Liver (tissue), 9 donors: ENCODE data around the gene CRTC2. TPM values are rescaled to one million over a fixed set of nuclear protein-coding genes. Genes with fewer than 3 reads are reported as not detected.

ENCODE experiments used
- DNase-seq: peaks from one replicate; pipeline ENCODE4 v3.0.0-alpha.2; 2017; ENCODE audit warnings: low spot score
- H3K27ac ChIP-seq, 2 donors: one replicate each; pipeline ENCODE4 v1.7.0; 2013; ENCODE audit warnings: inconsistent platforms in 2 of 2, low read length in 2 of 2, control low read depth in 1 of 2, low read depth in 1 of 2, mild to moderate bottlenecking in 1 of 2
- H3K27me3 ChIP-seq, 4 donors: one replicate each; pipeline versions ENCODE4 v1.6.1 to v1.7.0; 2013; ENCODE audit warnings: low read length in 3 of 4, inconsistent platforms in 1 of 4, mild to moderate bottlenecking in 1 of 4, moderate library complexity in 1 of 4; ENCODE audit not compliant: control insufficient read depth in 4 of 4, insufficient read depth in 4 of 4
- H3K36me3 ChIP-seq, 4 donors: one replicate each; pipeline versions ENCODE4 v1.6.1 to v1.7.0; 2013; ENCODE audit warnings: low read length in 3 of 4, mild to moderate bottlenecking in 3 of 4, low read depth in 1 of 4, moderate library complexity in 1 of 4; ENCODE audit not compliant: control insufficient read depth in 4 of 4, insufficient read depth in 3 of 4
- H3K4me1 ChIP-seq, 4 donors: one replicate each; pipeline versions ENCODE4 v1.6.1 to v1.7.0; 2013; ENCODE audit warnings: low read length in 3 of 4, mild to moderate bottlenecking in 3 of 4, moderate library complexity in 1 of 4; ENCODE audit not compliant: control insufficient read depth in 4 of 4, insufficient read depth in 4 of 4
- H3K4me3 ChIP-seq, 3 donors: one replicate each; pipeline versions ENCODE4 v1.6.1 to v1.7.0; 2013; ENCODE audit warnings: low read length in 3 of 3, control low read depth in 1 of 3, low read depth in 1 of 3, mild to moderate bottlenecking in 1 of 3
- H3K9ac ChIP-seq, 2 donors: one replicate each; pipeline ENCODE4 v1.7.0; 2013; ENCODE audit warnings: low read length in 2 of 2, mild to moderate bottlenecking in 2 of 2, moderate library complexity in 2 of 2, control low read depth in 1 of 2, low read depth in 1 of 2
- H3K9me3 ChIP-seq, 4 donors: one replicate each; pipeline versions ENCODE4 v1.6.1 to v1.7.0; 2013; ENCODE audit warnings: low read length in 3 of 4; ENCODE audit not compliant: control insufficient read depth in 4 of 4
- CTCF ChIP-seq: fragments of 150-350 bp; IDR thresholded peaks from 2 replicates; pipeline ENCODE4 v1.5.1; 2017; ENCODE audit warnings: improper control_type of control experiment, low read depth, low read length; ENCODE audit not compliant: missing input control
- EGR1 ChIP-seq, 2 donors: IDR thresholded peaks; 2 replicates each; pipeline ENCODE4 v1.6.1; 2016 to 2018; ENCODE audit warnings: antibody characterized with exemption in 2 of 2, low read depth in 2 of 2
- FOXA2 ChIP-seq: IDR thresholded peaks from 2 replicates; pipeline ENCODE4 v1.6.1; 2016; ENCODE audit warnings: antibody characterized with exemption
- GABPA ChIP-seq, 2 donors: IDR thresholded peaks in 1 of 2; conservative IDR thresholded peaks in 1 of 2; 2 replicates each; pipeline ENCODE4 v1.6.1; 2016; ENCODE audit warnings: antibody characterized with exemption in 2 of 2, mild to moderate bottlenecking in 1 of 2, moderate library complexity in 1 of 2
- HNF4A ChIP-seq, 2 donors: conservative IDR thresholded peaks; 2 replicates each; pipeline ENCODE4 v1.6.1; 2016; ENCODE audit warnings: antibody characterized with exemption in 2 of 2, mild to moderate bottlenecking in 2 of 2
- HNF4G ChIP-seq: IDR thresholded peaks from 2 replicates; pipeline ENCODE4 v1.6.1; 2016; ENCODE audit warnings: antibody characterized with exemption
- JUND ChIP-seq, 2 donors: IDR thresholded peaks; 2 replicates each; pipeline ENCODE4 v1.6.1; 2016; ENCODE audit warnings: antibody characterized with exemption in 2 of 2
- MAX ChIP-seq: IDR thresholded peaks from 2 replicates; pipeline ENCODE4 v1.6.1; 2016; ENCODE audit warnings: antibody characterized with exemption
- NR2F2 ChIP-seq: IDR thresholded peaks from 2 replicates; pipeline ENCODE4 v1.6.1; 2016; ENCODE audit warnings: antibody characterized with exemption
- RAD21 ChIP-seq, 2 donors: IDR thresholded peaks; 2 replicates each; pipeline ENCODE4 v1.6.1; 2016; ENCODE audit warnings: antibody characterized with exemption in 2 of 2, mild to moderate bottlenecking in 2 of 2
- REST ChIP-seq: IDR thresholded peaks from 2 replicates; pipeline ENCODE4 v1.6.1; 2016; ENCODE audit warnings: antibody characterized with exemption, mild to moderate bottlenecking
- RXRA ChIP-seq, 2 donors: IDR thresholded peaks; 2 replicates each; pipeline ENCODE4 v1.6.1; 2017 to 2018; ENCODE audit warnings: antibody characterized with exemption in 2 of 2, mild to moderate bottlenecking in 1 of 2
- SP1 ChIP-seq: IDR thresholded peaks from 2 replicates; pipeline ENCODE4 v1.6.1; 2018; ENCODE audit warnings: antibody characterized with exemption, mild to moderate bottlenecking
- TAF1 ChIP-seq: conservative IDR thresholded peaks from 2 replicates; pipeline ENCODE4 v1.6.1; 2016; ENCODE audit warnings: antibody characterized with exemption, mild to moderate bottlenecking
- YY1 ChIP-seq: IDR thresholded peaks from 2 replicates; pipeline ENCODE4 v1.6.1; 2016; ENCODE audit warnings: antibody characterized with exemption, mild to moderate bottlenecking
- WGBS: extraction: QIAGEN DNeasy Blood & Tissue Kit; methylation state at CpG from one replicate; pipeline ENCODE4 v1.1.7; 2013; 5-methylcytosine and 5-hydroxymethylcytosine counted together
- polyA plus RNA-seq, 2 donors: library from polyadenylated mRNA; stranded (reverse) in 1 of 2; unstranded in 1 of 2; fragments of 200-250 nt in 1 of 2; fragments of >200 nt in 1 of 2; fragmentation: Nextera tagmentation in 1 of 2; extraction: Ambion mirVana in 1 of 2; gene quantifications; one replicate each; pipeline versions ENCODE4 v1.2.1 to v1.2.3, GENCODE V29; 2013 to 2015
- total RNA-seq, 2 donors: library from RNA; depleted of rRNA; stranded (reverse); fragments of >200 nt; gene quantifications; one replicate each; pipeline ENCODE4 v1.2.3, GENCODE V29; 2014
- donor health status: healthy.
- donor health status: healthy.
- donor health status: healthy.
- donor health status: healthy.
- donor health status: healthy.

The CRTC2 gene
- total and polyA plus RNA-seq, 4 donors = 4.9 to 14.9 (median 8.2) TPM

- TF ChIP-seq MAX (no peak), SP1 (no peak)
- peaks cover 2 to 39% (median 19%) of the 10 kb centered on the region in 4 donors for H3K36me3 ChIP-seq
- H3K4me3 ChIP-seq = no peak overlapping the region
Measured at GRCh38 chr1:153941826-153942725, 16.3 kb downstream of the CRTC2 start.

GRCh38 chr1:153940756-153941155 lies 17.7 kb downstream of the CRTC2 start:
- WGBS = 97% methylated on average over 8 of the region's 8 CpGs
- Histone ChIP-seq H3K27ac (no peak overlapping the region), H3K4me1 (peaks cover 10 to 30% (median 16%) of the 10 kb centered on the region in 4 donors), H3K27me3 (no peaks in the 10 kb centered on the region), H3K36me3 (peaks cover 7 to 52% (median 31%) of the 10 kb centered on the region in 4 donors), H3K9ac (no peak overlapping the region), H3K9me3 (no peaks in the 10 kb centered on the region), H3K4me3 (no peak overlapping the region)
- DNase-seq = no peak
- TF ChIP-seq RXRA (IDR thresholded peaks at IDR 0.05) = no peak

More at GRCh38 chr1:153941826-153942725, 16.3 kb downstream of the CRTC2 start:
- no peaks in the 10 kb centered on the region for H3K27me3 ChIP-seq
- no peaks in the 10 kb centered on the region for H3K9me3 ChIP-seq
- no peak for DNase-seq
- H3K4me1 ChIP-seq = peaks cover 14 to 35% (median 21%) of the 10 kb centered on the region in 4 donors
- H3K27ac ChIP-seq = no peak overlapping the region
- WGBS = 97% methylated on average over 34 of the region's 34 CpGs
- H3K9ac ChIP-seq = no peak overlapping the region

- no peak for DNase-seq
- WGBS = 98% methylated on average over 12 of the region's 12 CpGs
- peaks cover 7 to 62% (median 40%) of the 10 kb centered on the region in 4 donors for H3K36me3 ChIP-seq
- peaks cover 10 to 17% (median 12%) of the 10 kb centered on the region in 4 donors for H3K4me1 ChIP-seq
- no peak overlapping the region for H3K4me3 ChIP-seq
- H3K9ac ChIP-seq = no peak overlapping the region
- TF ChIP-seq NR2F2 = no peak
- no peak for TF ChIP-seq HNF4A (conservative IDR thresholded peaks at IDR 0.05)
- TF ChIP-seq CTCF = no peak
- H3K9me3 ChIP-seq = no peaks in the 10 kb centered on the region
- H3K27me3 ChIP-seq = no peaks in the 10 kb centered on the region
- no peak overlapping the region for H3K27ac ChIP-seq
Measured at GRCh38 chr1:153939476-153939875, 18.9 kb downstream of the CRTC2 start.

GRCh38 chr1:153938996-153939395 lies 19.4 kb downstream of the CRTC2 start:
- Histone ChIP-seq H3K4me1 (peaks cover 8 to 12% (median 10%) of the 10 kb centered on the region in 4 donors), H3K4me3 (no peak overlapping the region), H3K9ac (no peak overlapping the region), H3K36me3 (peaks cover 7 to 67% (median 42%) of the 10 kb centered on the region in 4 donors), H3K9me3 (no peaks in the 10 kb centered on the region), H3K27ac (no peak overlapping the region), H3K27me3 (no peaks in the 10 kb centered on the region)
- 96% methylated on average over 3 of the region's 3 CpGs for WGBS
- no peak for DNase-seq
- TF ChIP-seq TAF1 = no peak
- TF ChIP-seq HNF4G = no peak
- TF ChIP-seq EGR1 (IDR thresholded peaks at IDR 0.05; ENCODE audit: low read depth in 2 of 2) = no peak
- no peak for TF ChIP-seq RAD21 (IDR thresholded peaks at IDR 0.05)
- no peak for TF ChIP-seq RXRA (IDR thresholded peaks at IDR 0.05)
- no peak for TF ChIP-seq HNF4A (conservative IDR thresholded peaks at IDR 0.05)
- TF ChIP-seq REST = no peak
- no peak for TF ChIP-seq NR2F2
- TF ChIP-seq JUND (IDR thresholded peaks at IDR 0.05) = no peak
- no peak for TF ChIP-seq FOXA2
- TF ChIP-seq GABPA (IDR thresholded peaks at IDR 0.05 in 1 of 2, conservative IDR thresholded peaks at IDR 0.05 in 1 of 2) = no peak
- TF ChIP-seq YY1 = no peak
- TF ChIP-seq MAX = no peak
